NT2/D1 (cell line): ENCODE measurements around the gene PKN3.

Experiments used
- YY1 ChIP-seq: IDR thresholded peaks from 2 replicates; pipeline ENCODE4 v1.6.1; 2011; ENCODE audit not compliant: insufficient read length, insufficient read depth
- ZNF274 ChIP-seq: IDR thresholded peaks from 2 replicates; pipeline ENCODE4 v1.6.1; 2011; ENCODE audit warnings: mild to moderate bottlenecking, low read depth, low read length

GRCh38 chr9:128713411-128713780, 11.1 kb downstream of the PKN3 start:
- TF ChIP-seq YY1 (no peak), ZNF274 (no peak)
